Measurements from ENCODE around the gene NAXE. TPM values are rescaled to one million over a fixed set of nuclear protein-coding genes. Genes with fewer than 3 reads are reported as not detected.

The NAXE gene
- total and polyA plus RNA-seq, 2 experiments from 2014 or later, result 117 to 198 TPM

DNA sequence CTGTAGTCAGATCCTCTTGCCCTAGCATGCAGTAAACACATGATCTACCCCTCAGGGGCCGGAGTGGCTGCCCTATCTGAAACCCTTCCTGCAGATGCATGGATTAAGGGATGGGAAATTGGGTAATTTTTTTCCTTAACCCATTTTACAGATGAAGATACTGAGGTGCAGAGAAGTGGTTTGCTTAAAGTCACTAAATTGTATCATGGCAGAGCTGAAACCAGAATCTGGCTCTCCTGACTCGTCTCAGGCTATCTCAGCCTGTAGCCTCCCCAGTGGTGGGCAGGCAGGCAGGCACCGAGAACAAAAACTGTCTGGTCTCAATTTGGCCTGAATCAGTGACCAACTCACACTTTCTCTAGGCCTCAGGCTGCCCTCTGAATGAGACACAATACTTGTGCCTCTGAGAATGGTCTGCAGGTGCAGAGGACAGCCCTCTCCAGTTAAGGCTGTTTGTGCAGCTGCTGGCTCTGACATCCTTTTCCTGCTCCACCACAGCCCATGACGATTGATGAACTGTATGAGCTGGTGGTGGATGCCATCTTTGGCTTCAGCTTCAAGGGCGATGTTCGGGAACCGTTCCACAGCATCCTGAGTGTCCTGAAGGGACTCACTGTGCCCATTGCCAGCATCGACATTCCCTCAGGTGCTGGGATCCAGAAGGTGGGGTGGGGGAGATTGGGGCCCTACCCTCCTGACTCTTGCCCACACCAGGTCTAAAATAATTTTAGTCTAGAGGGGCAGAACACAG, 1.5 kb downstream of the NAXE start:
- no peaks in the 10 kb centered on the region for H3K36me3 ChIP-seq (replicated peaks; ENCODE audit: insufficient read depth, low read depth)
- no peaks in the 10 kb centered on the region for H3K9me3 ChIP-seq (ENCODE audit: low read depth)
- no peak overlapping the region for H3K27ac ChIP-seq
- WGBS (ENCODE audit: low lambda C conversion rate, missing lambda C conversion rate), result 98% methylated on average over 8 of the region's 8 CpGs
- no peaks in the 10 kb centered on the region for H4K20me1 ChIP-seq (ENCODE audit: insufficient read depth, poor library complexity, severe bottlenecking)
- H3K4me2 ChIP-seq, result peak overlapping the region; percentile 91
- TF ChIP-seq EZH2 (IDR thresholded peaks at IDR 0.05; ENCODE audit: borderline replicate concordance), result no peak
- no peaks in the 10 kb centered on the region for H3K27me3 ChIP-seq
- H3K4me1 ChIP-seq (ENCODE audit: insufficient read depth), result peaks cover 3% of the 10 kb centered on the region
- H2AFZ ChIP-seq, result no peak overlapping the region
- H3K4me3 ChIP-seq, result no peak overlapping the region
- H3K9me2 ChIP-seq (replicated peaks; ENCODE audit: insufficient read depth), result no peaks in the 10 kb centered on the region
- DNase-seq (ENCODE audit: low spot score), result no peak
- peaks cover 12% of the 10 kb centered on the region for H3K79me2 ChIP-seq

DNA sequence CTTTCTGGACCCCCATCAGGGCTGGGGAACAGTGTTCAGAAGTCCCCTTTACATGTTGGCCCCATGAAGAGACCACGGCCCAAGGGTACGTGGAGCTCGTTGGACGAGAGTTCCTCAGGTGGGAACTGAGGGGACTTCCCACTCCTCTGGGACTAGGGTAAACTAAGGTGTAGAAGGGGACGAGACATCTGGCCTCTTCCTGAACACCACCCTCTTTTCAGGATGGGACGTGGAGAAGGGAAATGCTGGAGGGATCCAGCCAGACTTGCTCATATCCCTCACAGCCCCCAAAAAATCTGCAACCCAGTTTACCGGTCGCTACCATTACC, 2.0 kb downstream of the NAXE start:
- no peaks in the 10 kb centered on the region for H3K27me3 ChIP-seq
- no peaks in the 10 kb centered on the region for H4K20me1 ChIP-seq (ENCODE audit: insufficient read depth, poor library complexity, severe bottlenecking)
- H2AFZ ChIP-seq, result no peak overlapping the region
- no peaks in the 10 kb centered on the region for H3K9me3 ChIP-seq (ENCODE audit: low read depth)
- H3K27ac ChIP-seq, result no peak overlapping the region
- peaks cover 3% of the 10 kb centered on the region for H3K4me1 ChIP-seq (ENCODE audit: insufficient read depth)
- peaks cover 12% of the 10 kb centered on the region for H3K79me2 ChIP-seq
- no peak overlapping the region for H3K4me3 ChIP-seq
- no peak for TF ChIP-seq EZH2phosphoT487 (IDR thresholded peaks at IDR 0.05; ENCODE audit: low read depth, severe bottlenecking, unreplicated experiment)
- no peak for TF ChIP-seq CTCF (IDR thresholded peaks at IDR 0.05; ENCODE audit: poor library complexity)
- no peak for TF ChIP-seq EZH2 (IDR thresholded peaks at IDR 0.05; ENCODE audit: borderline replicate concordance)
- H3K4me2 ChIP-seq, result no peak overlapping the region
- H3K9me2 ChIP-seq (replicated peaks; ENCODE audit: insufficient read depth), result no peaks in the 10 kb centered on the region
- DNase-seq (ENCODE audit: low spot score), result no peak
- WGBS (ENCODE audit: low lambda C conversion rate, missing lambda C conversion rate), result 96% methylated on average over 8 of the region's 8 CpGs
- no peaks in the 10 kb centered on the region for H3K36me3 ChIP-seq (replicated peaks; ENCODE audit: insufficient read depth, low read depth)

DNA sequence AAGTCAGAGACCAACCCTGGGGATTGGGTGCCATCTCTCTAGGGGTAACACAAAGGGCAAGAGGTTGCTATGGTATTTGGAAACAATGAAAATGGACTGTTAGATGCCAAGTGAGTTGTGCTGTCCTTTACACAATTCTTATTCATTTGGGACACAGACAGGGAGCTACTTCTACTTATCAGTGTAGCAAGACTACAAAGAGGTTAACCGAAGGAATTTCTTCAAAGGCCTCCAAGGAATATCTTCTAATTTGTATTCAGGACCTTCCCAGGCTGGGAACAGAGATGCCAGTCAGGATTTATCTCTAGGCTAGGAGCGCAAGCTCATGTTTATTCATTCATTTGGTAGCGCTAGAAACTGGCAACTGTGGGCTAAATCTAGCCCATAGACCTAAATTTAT, 2.6 kb downstream of the NAXE start:
- no peaks in the 10 kb centered on the region for H3K36me3 ChIP-seq (replicated peaks; ENCODE audit: insufficient read depth, low read depth)
- 85% methylated on average over 3 of the region's 3 CpGs for WGBS (ENCODE audit: low lambda C conversion rate, missing lambda C conversion rate)

More for the DNA sequence above, 2.6 kb downstream of the NAXE start:
- Histone ChIP-seq H3K9me2 (replicated peaks; ENCODE audit: insufficient read depth) (no peaks in the 10 kb centered on the region), H3K4me2 (no peak overlapping the region), H4K20me1 (ENCODE audit: insufficient read depth, poor library complexity, severe bottlenecking) (no peaks in the 10 kb centered on the region), H3K79me2 (peaks cover 15% of the 10 kb centered on the region), H3K4me1 (ENCODE audit: insufficient read depth) (peaks cover 3% of the 10 kb centered on the region), H3K9me3 (ENCODE audit: low read depth) (no peaks in the 10 kb centered on the region), H2AFZ (no peak overlapping the region), H3K27me3 (no peaks in the 10 kb centered on the region), H3K4me3 (no peak overlapping the region), H3K27ac (no peak overlapping the region)
- TF ChIP-seq CTCF (IDR thresholded peaks at IDR 0.05; ENCODE audit: poor library complexity) (no peak), EZH2 (IDR thresholded peaks at IDR 0.05; ENCODE audit: borderline replicate concordance) (no peak), EZH2phosphoT487 (IDR thresholded peaks at IDR 0.05; ENCODE audit: low read depth, severe bottlenecking, unreplicated experiment) (no peak)
- no peak for DNase-seq (ENCODE audit: low spot score)
